MG63 (cell line): Measurements from ENCODE around the gene NEDD1. TPM values are rescaled to one million over a fixed set of nuclear protein-coding genes. Genes with fewer than 3 reads are reported as not detected.

Source experiments
- DNase-seq: peaks from one replicate; pipeline ENCODE4 v3.0.0-alpha.2; 2020
- H3K27me3 ChIP-seq: fragments of 250-450 bp; sonication (Bioruptor Pico); 2 replicates; pipeline ENCODE4 v1.5.1; 2020; ENCODE audit warnings: mild to moderate bottlenecking, moderate library complexity
- H3K36me3 ChIP-seq: fragments of 250-450 bp; sonication (Bioruptor Pico); 2 replicates; pipeline ENCODE4 v1.5.1; 2020; ENCODE audit warnings: mild to moderate bottlenecking, moderate library complexity
- H3K4me3 ChIP-seq: fragments of 250-450 bp; sonication (Bioruptor Pico); 2 replicates; pipeline ENCODE4 v1.5.1; 2020; ENCODE audit warnings: mild to moderate bottlenecking, moderate library complexity
- H3K9me3 ChIP-seq: fragments of 250-450 bp; sonication (Bioruptor Pico); 2 replicates; pipeline ENCODE4 v1.5.1; 2020; ENCODE audit warnings: mild to moderate bottlenecking, moderate library complexity
- total RNA-seq: library from RNA; depleted of rRNA; stranded (reverse); fragments of >200 nt; shearing (Covaris generic); gene quantifications from 2 replicates; pipeline ENCODE4 v1.2.3, GENCODE V29; 2014; ENCODE audit warnings: low replicate concordance

NEDD1 gene
- total RNA-seq, 1 experiment from 2014 or later: 32.2 TPM

DNA sequence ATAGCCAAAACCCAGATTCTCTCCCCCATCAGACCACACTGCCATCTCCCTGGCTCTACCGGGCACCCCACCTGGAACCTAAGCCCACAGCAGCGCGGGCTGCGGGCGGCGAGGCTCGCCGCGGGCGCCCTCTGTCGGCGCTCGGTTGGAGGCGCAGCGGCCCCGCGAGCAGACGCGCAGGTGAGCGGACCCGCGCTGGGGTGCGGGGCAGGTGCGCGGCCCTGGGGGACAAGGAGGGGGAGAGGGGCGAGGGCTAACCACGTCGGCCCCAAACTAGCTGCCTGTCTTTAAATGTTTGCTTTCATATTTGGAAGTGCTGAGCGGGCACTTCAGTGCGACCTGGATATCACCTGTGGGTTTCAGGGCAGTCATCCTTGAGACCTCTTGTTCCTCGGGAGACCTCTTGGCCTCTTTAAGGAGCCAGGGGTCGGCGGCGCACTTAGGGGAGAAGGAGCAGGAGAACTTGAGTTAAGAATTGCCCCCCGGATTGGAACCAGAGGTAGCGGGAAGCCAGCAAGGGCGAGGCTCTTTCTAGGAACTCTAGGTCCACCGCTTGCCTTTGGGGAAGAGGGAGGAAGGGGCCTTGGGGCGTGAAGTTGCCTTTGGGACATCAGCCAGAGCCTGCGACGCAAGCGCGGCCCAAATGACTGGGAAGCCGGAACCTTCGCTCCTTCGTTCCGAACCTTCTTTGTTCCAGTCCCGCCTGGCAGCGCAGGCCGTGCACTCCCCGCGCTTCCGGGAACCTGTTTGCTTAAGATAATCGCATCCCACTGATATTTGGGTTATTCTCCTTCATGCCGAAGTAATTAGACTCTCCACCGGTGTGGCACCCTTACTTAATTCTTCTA, 78.7 kb downstream of the NEDD1 start:
- no peak for DNase-seq
- H3K9me3 ChIP-seq: no peaks in the 10 kb centered on the region
- H3K4me3 ChIP-seq: no peak overlapping the region
- no peaks in the 10 kb centered on the region for H3K36me3 ChIP-seq
- H3K27me3 ChIP-seq: 0 out of 2 replicates have a peak, but pooled peaks cover 4% of the 10 kb centered on the region

DNA sequence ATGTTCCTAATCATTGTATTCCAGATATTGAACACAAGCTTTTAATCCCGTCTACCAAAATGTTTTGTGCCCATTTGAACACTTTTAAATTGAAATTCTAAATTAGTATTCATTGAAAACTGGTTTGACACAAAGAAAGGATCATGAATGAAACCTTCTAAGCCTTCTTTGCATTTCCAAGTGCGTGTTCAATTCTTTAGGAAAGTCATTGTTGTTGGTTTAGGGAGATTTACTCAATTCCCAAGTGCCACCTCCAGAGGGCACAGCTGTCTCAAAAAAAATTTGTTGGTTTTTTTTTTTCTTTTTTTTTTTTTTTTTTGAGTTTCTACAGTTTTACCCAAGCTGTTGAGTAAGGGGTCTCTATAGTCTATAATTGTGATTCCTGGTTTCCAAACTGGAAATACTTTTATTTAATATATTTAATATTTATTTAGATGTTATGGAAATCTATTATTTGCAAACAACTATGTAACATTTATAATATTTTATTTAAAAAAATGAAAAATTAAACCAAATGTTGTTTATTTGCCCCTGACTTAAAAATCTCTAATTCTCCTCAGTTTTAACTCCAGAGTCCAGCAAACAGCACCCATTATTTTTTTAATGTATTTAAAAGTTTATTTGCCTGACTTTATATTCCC, 79.9 kb downstream of the NEDD1 start:
- Histone ChIP-seq H3K36me3 (no peaks in the 10 kb centered on the region), H3K9me3 (no peaks in the 10 kb centered on the region), H3K4me3 (no peak overlapping the region), H3K27me3 (0 out of 2 replicates have a peak, but pooled peaks cover 4% of the 10 kb centered on the region)
- DNase-seq: no peak

DNA sequence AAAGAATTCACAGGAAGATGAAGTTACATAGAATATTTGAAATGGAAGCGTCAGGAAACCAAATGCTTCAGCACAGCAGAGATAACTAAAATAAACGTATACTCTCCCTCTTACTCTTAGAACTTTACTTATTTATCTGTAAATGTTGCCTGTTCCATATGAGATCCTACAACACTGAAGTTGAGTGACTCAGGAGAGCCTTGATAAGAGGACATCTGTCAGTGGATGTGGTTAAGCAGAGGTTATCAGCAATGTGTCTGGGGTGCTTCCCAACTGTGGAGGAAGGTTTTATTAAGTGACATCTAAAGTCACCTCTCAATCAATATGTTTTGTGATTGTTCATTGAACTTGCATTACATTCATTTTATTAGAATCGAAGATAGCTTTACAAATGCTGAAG, 81.9 kb downstream of the NEDD1 start:
- Histone ChIP-seq H3K36me3 (no peaks in the 10 kb centered on the region), H3K9me3 (no peaks in the 10 kb centered on the region), H3K4me3 (no peak overlapping the region), H3K27me3 (0 out of 2 replicates have a peak, but pooled peaks cover 4% of the 10 kb centered on the region)
- DNase-seq: no peak

DNA sequence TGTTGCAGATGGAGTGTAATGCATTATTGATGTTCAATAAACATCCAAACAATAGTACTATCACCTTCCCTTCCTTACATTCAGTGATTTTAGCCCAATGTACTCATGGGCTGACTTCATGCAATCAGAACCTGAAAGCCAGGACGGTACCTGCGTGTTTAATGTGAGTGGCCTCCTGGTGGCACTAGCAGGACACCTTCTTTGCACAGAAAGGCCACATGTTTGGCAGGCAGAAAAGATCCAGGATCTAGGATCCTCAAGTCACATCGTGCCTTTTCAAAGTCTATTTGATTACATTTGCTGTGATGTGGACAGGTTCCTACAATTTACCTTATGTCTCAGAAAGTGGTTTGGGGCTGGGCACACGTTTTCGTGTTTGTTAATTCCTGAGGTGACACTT, 82.9 kb downstream of the NEDD1 start:
- no peak for DNase-seq
- Histone ChIP-seq H3K27me3 (peaks cover 4% of the 10 kb centered on the region; the same call in 1 of the 2 replicates), H3K9me3 (no peaks in the 10 kb centered on the region), H3K4me3 (no peak overlapping the region), H3K36me3 (no peaks in the 10 kb centered on the region)

DNA sequence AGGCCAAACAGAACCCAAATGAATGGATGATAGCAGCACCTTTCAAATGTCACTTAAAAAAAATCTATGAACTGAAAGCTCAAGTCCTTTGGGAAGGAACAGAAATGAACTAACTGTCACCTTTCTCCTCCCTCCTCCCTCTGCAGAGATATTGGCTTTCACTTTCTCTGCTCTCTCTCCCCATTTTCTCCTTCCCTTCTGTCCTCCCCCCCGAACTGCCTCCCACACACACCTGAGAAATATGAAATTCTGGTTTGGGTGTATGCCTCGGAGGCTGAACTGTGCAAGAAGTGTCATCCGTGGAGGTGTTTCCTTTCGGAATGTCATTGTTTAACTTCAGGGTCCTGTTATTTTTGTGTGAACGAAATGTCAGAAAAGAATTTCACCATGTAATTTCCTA, 87.8 kb downstream of the NEDD1 start:
- Histone ChIP-seq H3K36me3 (no peaks in the 10 kb centered on the region), H3K4me3 (no peak overlapping the region), H3K27me3 (peaks cover 4% of the 10 kb centered on the region; the same call in 1 of the 2 replicates), H3K9me3 (no peaks in the 10 kb centered on the region)
- no peak for DNase-seq

DNA sequence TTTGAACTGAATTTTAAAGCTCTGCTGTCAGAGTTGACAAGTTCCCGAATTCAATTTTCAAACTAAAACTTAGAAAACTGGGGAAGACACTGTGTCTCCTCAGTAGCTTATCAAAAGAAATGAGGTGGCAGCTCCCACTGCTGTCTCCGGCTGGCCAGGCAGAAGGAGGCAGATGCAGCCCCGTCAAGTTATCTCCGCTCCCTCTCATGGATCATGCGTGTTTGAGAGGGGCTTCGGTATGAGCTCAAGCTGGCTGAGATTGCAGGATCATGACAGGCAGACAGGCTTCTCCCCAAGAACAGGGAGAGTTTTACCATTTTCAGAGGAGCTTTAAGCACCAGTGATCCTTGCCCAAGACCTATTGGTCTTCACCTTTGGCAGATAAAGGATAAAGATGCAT, 88.8 kb downstream of the NEDD1 start:
- no peaks in the 10 kb centered on the region for H3K9me3 ChIP-seq
- DNase-seq: no peak
- peaks cover 4% of the 10 kb centered on the region; the same call in 1 of the 2 replicates for H3K27me3 ChIP-seq
- H3K4me3 ChIP-seq: no peak overlapping the region
- H3K36me3 ChIP-seq: no peaks in the 10 kb centered on the region

DNA sequence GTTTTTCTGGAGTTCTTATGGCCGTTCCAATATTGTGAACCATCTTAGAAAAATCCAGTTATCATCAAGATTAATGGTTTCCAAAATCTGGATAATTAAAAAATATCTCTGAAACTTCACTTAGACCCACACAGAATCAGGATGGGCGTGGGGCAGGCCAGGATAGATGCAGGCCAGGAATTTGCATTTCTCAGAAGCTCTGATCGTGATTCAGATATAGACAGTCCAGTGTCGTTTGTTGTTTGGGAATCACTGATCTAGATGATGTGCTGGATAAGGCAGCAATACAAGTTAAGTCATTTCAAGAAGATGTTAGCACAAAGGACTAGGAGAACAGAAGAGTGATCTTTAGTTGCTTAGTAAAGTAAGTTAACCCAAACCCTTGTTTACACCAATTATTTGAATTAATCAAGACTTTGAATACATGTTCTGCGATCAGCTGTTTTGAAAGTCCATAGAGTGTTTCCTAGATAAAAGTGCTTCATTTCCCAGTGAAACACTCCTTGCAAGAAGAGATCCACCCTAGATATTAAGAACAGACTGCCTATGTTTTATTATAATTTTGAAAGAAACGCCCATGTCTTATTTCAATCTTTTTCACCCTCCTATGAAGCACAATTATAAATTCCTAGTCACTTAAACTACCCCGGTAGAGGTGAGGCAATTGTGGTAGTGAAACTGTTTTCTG, 90.9 kb downstream of the NEDD1 start:
- Histone ChIP-seq H3K36me3 (no peaks in the 10 kb centered on the region), H3K9me3 (no peaks in the 10 kb centered on the region), H3K27me3 (peaks cover 4% of the 10 kb centered on the region; the same call in 1 of the 2 replicates), H3K4me3 (no peak overlapping the region)
- no peak for DNase-seq

DNA sequence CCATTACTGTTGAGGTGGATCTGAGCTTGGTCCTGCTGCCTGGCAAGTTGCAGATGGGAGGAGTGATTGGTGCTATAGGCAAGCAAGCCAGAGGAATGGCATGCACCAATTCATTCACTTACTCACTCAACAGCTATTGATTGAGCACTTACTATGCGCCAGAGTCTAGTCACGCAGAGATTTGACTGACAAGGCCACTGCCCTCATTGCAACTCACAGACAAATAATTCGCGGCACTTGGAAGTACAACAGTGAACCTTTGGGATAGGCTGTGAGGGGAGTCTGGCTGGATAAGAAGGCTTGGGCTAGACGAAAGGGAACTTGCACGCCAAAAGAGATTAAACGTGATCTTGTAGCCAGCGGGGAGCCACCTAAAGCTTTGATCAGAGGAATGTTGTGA, 96.2 kb downstream of the NEDD1 start:
- Histone ChIP-seq H3K9me3 (no peaks in the 10 kb centered on the region), H3K36me3 (no peaks in the 10 kb centered on the region), H3K27me3 (0 out of 2 replicates have a peak, but pooled peaks cover 2% of the 10 kb centered on the region), H3K4me3 (no peak overlapping the region)
- DNase-seq: no peak
